Measurements from ENCODE around the gene FOXR1.

GRCh38 chr11:118947091-118947490 is 24.5 kb upstream of the FOXR1 start:
- no peak for TF ChIP-seq CTCF (IDR thresholded peaks at IDR 0.05; ENCODE audit: extremely low read depth in 1 of 2, insufficient read depth in 1 of 2, low read depth in 1 of 2, low read length in 2 of 2)
- TF ChIP-seq GATA2 (IDR thresholded peaks at IDR 0.05; ENCODE audit: insufficient read depth, insufficient read length, low read depth, low read length): no peak
- TF ChIP-seq, protein P1, sequence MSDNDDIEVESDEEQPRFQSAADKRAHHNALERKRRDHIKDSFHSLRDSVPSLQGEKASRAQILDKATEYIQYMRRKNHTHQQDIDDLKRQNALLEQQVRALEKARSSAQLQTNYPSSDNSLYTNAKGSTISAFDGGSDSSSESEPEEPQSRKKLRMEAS (IDR thresholded peaks at IDR 0.05; ENCODE audit: insufficient read depth, insufficient read length): no peak
- TF ChIP-seq POLR2A (IDR thresholded peaks at IDR 0.05; ENCODE audit: low read depth, low read length): no peak
- no peak for TF ChIP-seq POLR2AphosphoS5 (IDR thresholded peaks at IDR 0.05; ENCODE audit: insufficient read depth, low read depth, low read length)
- TF ChIP-seq EZH2 (IDR thresholded peaks at IDR 0.05; ENCODE audit: borderline replicate concordance, low read depth, low read length, severe bottlenecking): no peak
- no peak for TF ChIP-seq JUN (IDR thresholded peaks at IDR 0.05; ENCODE audit: borderline replicate concordance, insufficient read depth, insufficient read length, low read depth)
- no peak for TF ChIP-seq MYC (IDR thresholded peaks at IDR 0.05; ENCODE audit: low read depth, low read length)

Data from endothelial cell of umbilical vein (primary cell).